OCI-LY7 (cell line): ENCODE measurements around the gene CBLL1.

Source experiments
- EZH2phosphoT487 ChIP-seq: fragments of 200-600 bp; sonication (generic); IDR thresholded peaks from 2 replicates; pipeline ENCODE4 v1.6.1; 2018; ENCODE audit warnings: low read depth, borderline replicate concordance, mild to moderate bottlenecking, mixed run types, antibody characterized with exemption, low read length, moderate library complexity, mixed read lengths
- TF ChIP-seq, protein P1 (sequence below): fragments of 200-600 bp; sonication (generic); conservative IDR thresholded peaks from 2 replicates; pipeline ENCODE4 v1.5.1; 2014; ENCODE audit warnings: mild to moderate bottlenecking, antibody characterized with exemption, low read length, moderate library complexity, mixed read lengths

DNA sequence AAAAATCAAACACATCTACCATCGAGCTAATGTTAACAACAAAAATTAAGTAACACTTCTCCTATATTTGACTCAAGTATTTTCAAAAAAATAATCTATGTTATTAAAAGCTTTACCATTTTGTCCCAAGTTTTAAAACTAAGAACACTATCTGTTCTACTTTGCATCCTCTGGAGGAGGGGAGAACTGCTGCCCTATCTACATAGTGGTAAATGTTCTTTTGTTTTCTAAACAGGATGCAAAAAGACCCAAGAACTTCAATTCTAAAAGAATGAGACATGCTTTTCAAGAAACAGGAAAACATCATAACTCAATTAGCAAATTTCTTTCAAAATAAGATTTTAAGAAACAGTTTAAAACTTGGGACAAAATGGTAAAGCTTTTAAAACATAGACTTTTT, 44.3 kb downstream of the CBLL1 start:
- TF ChIP-seq, protein P1, sequence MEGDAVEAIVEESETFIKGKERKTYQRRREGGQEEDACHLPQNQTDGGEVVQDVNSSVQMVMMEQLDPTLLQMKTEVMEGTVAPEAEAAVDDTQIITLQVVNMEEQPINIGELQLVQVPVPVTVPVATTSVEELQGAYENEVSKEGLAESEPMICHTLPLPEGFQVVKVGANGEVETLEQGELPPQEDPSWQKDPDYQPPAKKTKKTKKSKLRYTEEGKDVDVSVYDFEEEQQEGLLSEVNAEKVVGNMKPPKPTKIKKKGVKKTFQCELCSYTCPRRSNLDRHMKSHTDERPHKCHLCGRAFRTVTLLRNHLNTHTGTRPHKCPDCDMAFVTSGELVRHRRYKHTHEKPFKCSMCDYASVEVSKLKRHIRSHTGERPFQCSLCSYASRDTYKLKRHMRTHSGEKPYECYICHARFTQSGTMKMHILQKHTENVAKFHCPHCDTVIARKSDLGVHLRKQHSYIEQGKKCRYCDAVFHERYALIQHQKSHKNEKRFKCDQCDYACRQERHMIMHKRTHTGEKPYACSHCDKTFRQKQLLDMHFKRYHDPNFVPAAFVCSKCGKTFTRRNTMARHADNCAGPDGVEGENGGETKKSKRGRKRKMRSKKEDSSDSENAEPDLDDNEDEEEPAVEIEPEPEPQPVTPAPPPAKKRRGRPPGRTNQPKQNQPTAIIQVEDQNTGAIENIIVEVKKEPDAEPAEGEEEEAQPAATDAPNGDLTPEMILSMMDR = no peak
- TF ChIP-seq EZH2phosphoT487 = no peak
